ENCODE results near the gene NCKIPSD.
"Not testable (repeated sequence)": the region's sequence is repeated elsewhere in the genome, so short reads cannot be mapped to it uniquely, and the experiment has no call there.

The NCKIPSD gene

GRCh38 chr3:48685603-48686511 lies at the start of gene NCKIPSD:
Gene NCKIPSD (minus strand): TSS chr3:48685915. CDS start chr3:48685807, 108 bp downstream.
- DNase-seq: peak; percentile 96

GRCh38 chr3:48735075-48735767 lies 49.5 kb upstream of the NCKIPSD start:
- not testable (repeated sequence) for DNase-seq

GRCh38 chr3:48734541-48734940 lies 48.8 kb upstream of the NCKIPSD start:
- DNase-seq: not testable (repeated sequence)

GRCh38 chr3:48733752-48734518 lies 48.2 kb upstream of the NCKIPSD start:
- not testable (repeated sequence) for DNase-seq

- DNase-seq: no peak
Observed at GRCh38 chr3:48727511-48727910, 41.8 kb upstream of the NCKIPSD start.

- not testable (repeated sequence) for DNase-seq
Observed at GRCh38 chr3:48725185-48725855, 39.6 kb upstream of the NCKIPSD start.

- no peak for DNase-seq
Observed at GRCh38 chr3:48723725-48724124, 38.0 kb upstream of the NCKIPSD start.

GRCh38 chr3:48723293-48723692 lies 37.6 kb upstream of the NCKIPSD start:
- DNase-seq: not testable (repeated sequence)

GRCh38 chr3:48716982-48717746 lies 31.4 kb upstream of the NCKIPSD start, which contains the start of gene IP6K2:
Gene IP6K2 (minus strand): TSS chr3:48717221. CDS start chr3:48695291, 21,930 bp downstream.
- DNase-seq: peak; percentile 99 to 100

- DNase-seq: peak; percentile 48
Observed at GRCh38 chr3:48716508-48716981, 30.8 kb upstream of the NCKIPSD start.

- DNase-seq: no peak
Observed at GRCh38 chr3:48715174-48715800, 29.6 kb upstream of the NCKIPSD start.

GRCh38 chr3:48711727-48712126 lies 26.0 kb upstream of the NCKIPSD start:
- no peak for DNase-seq

- DNase-seq: no peak
Observed at GRCh38 chr3:48709051-48709461, 23.3 kb upstream of the NCKIPSD start.

GRCh38 chr3:48708481-48708889 lies 22.8 kb upstream of the NCKIPSD start:
- no peak for DNase-seq

GRCh38 chr3:48707157-48707556 lies 21.4 kb upstream of the NCKIPSD start:
- DNase-seq: no peak

GRCh38 chr3:48702320-48702920 lies 16.7 kb upstream of the NCKIPSD start:
- no peak for DNase-seq

GRCh38 chr3:48700731-48701405 lies 15.2 kb upstream of the NCKIPSD start:
- no peak for DNase-seq

- no peak for DNase-seq
Observed at GRCh38 chr3:48698891-48699290, 13.2 kb upstream of the NCKIPSD start.

- no peak for DNase-seq
Observed at GRCh38 chr3:48697952-48698351, 12.2 kb upstream of the NCKIPSD start.

- no peak for DNase-seq
Observed at GRCh38 chr3:48696601-48697000, 10.9 kb upstream of the NCKIPSD start.

Data from activated T-cell treated with anti-CD3 and anti-CD28 coated beads, Interleukin-2, amount 50 U/mL, for 48 hours (primary cell).